H9 (cell line): ENCODE measurements around the gene PKIB. TPM values are rescaled to one million over a fixed set of nuclear protein-coding genes. Genes with fewer than 3 reads are reported as not detected.

Experiments
- DNase-seq: peaks from one replicate; pipeline ENCODE4 v3.0.0-alpha.2; 2017
- H2AFZ ChIP-seq: one replicate; pipeline ENCODE4 v1.6.1; 2013; ENCODE audit warnings: mild to moderate bottlenecking, low read length, control low read depth, moderate library complexity
- H2AK5ac ChIP-seq: 2 replicates; pipeline ENCODE4 v1.6.1; 2013; ENCODE audit warnings: low read length, control low read depth, mixed read lengths; ENCODE audit not compliant: insufficient read length
- H2BK120ac ChIP-seq: one replicate; pipeline ENCODE4 v1.6.1; 2013; ENCODE audit warnings: low read depth, mild to moderate bottlenecking, low read length, control low read depth, inconsistent platforms; ENCODE audit not compliant: poor library complexity, severe bottlenecking
- H2BK12ac ChIP-seq: 2 replicates; pipeline ENCODE4 v1.6.1; 2013; ENCODE audit warnings: low read length, control low read depth, mixed read lengths, low read depth; ENCODE audit not compliant: insufficient read length
- H2BK15ac ChIP-seq: 2 replicates; pipeline ENCODE4 v1.6.1; 2013; ENCODE audit warnings: low read depth, low read length, control low read depth
- H2BK20ac ChIP-seq: one replicate; pipeline ENCODE4 v1.6.1; 2013; ENCODE audit warnings: low read depth, mild to moderate bottlenecking, low read length, control low read depth, inconsistent platforms; ENCODE audit not compliant: poor library complexity, severe bottlenecking
- H2BK5ac ChIP-seq: 2 replicates; pipeline ENCODE4 v1.6.1; 2013; ENCODE audit warnings: low read length, control low read depth, mixed read lengths; ENCODE audit not compliant: insufficient read length
- H3K14ac ChIP-seq: 2 replicates; pipeline ENCODE4 v1.6.1; 2013; ENCODE audit warnings: low read length, control low read depth; ENCODE audit not compliant: insufficient read depth
- H3K18ac ChIP-seq: 2 replicates; pipeline ENCODE4 v1.6.1; 2013; ENCODE audit warnings: low read depth, mild to moderate bottlenecking, mixed read lengths, low read length, control low read depth; ENCODE audit not compliant: insufficient read length
- H3K23ac ChIP-seq: 2 replicates; pipeline ENCODE4 v1.6.1; 2013; ENCODE audit warnings: low read length, control low read depth, mixed read lengths, low read depth; ENCODE audit not compliant: insufficient read length
- H3K23me2 ChIP-seq: 2 replicates; pipeline ENCODE4 v1.6.1; 2013; ENCODE audit warnings: low read depth, mild to moderate bottlenecking, mixed read lengths, low read length, control low read depth; ENCODE audit not compliant: insufficient read length, poor library complexity, severe bottlenecking
- H3K27ac ChIP-seq: 2 replicates; pipeline ENCODE4 v1.5.1; 2013; ENCODE audit warnings: low read length, control low read depth, mixed read lengths, low read depth; ENCODE audit not compliant: insufficient read length
- H3K27me3 ChIP-seq: 2 replicates; pipeline ENCODE4 v1.6.1; 2013; ENCODE audit warnings: low read length, control low read depth, inconsistent platforms; ENCODE audit not compliant: insufficient read depth
- H3K4ac ChIP-seq: 2 replicates; pipeline ENCODE4 v1.6.1; 2013; ENCODE audit warnings: low read depth, mild to moderate bottlenecking, control low read depth, inconsistent platforms, low read length, moderate library complexity
- H3K4me1 ChIP-seq: 2 replicates; pipeline ENCODE4 v1.6.1; 2013; ENCODE audit warnings: low read length, control low read depth, inconsistent platforms; ENCODE audit not compliant: insufficient read depth
- H3K4me2 ChIP-seq: 2 replicates; pipeline ENCODE4 v1.6.1; 2013; ENCODE audit warnings: low read length, control low read depth, mixed read lengths; ENCODE audit not compliant: insufficient read length, insufficient read depth
- H3K56ac ChIP-seq: 2 replicates; pipeline ENCODE4 v1.6.1; 2013; ENCODE audit warnings: low read depth, mild to moderate bottlenecking, mixed read lengths, low read length, control low read depth; ENCODE audit not compliant: insufficient read length
- H3K79me1 ChIP-seq: 2 replicates; pipeline ENCODE4 v1.6.1; 2013; ENCODE audit warnings: low read depth, mild to moderate bottlenecking, moderate library complexity, low read length, control low read depth, inconsistent platforms; ENCODE audit not compliant: insufficient read depth, poor library complexity, severe bottlenecking
- H3K79me2 ChIP-seq: 2 replicates; pipeline ENCODE4 v1.6.1; 2013; ENCODE audit warnings: low read length, control low read depth, inconsistent platforms; ENCODE audit not compliant: insufficient read depth
- H3K9ac ChIP-seq: 2 replicates; pipeline ENCODE4 v1.6.1; 2013; ENCODE audit warnings: low read length, control low read depth, mixed read lengths; ENCODE audit not compliant: insufficient read length; ENCODE audit errors: extremely low read depth
- H3K9me3 ChIP-seq: one replicate; pipeline ENCODE4 v1.6.1; 2013; ENCODE audit warnings: low read depth, low read length, inconsistent platforms; ENCODE audit not compliant: control insufficient read depth
- H3T11ph ChIP-seq: one replicate; pipeline ENCODE4 v1.6.1; 2013; ENCODE audit warnings: mild to moderate bottlenecking, low read length, control low read depth, inconsistent platforms
- H4K20me1 ChIP-seq: one replicate; pipeline ENCODE4 v1.6.1; 2013; ENCODE audit not compliant: control insufficient read depth, insufficient read length, insufficient read depth
- H4K5ac ChIP-seq: 2 replicates; pipeline ENCODE4 v1.6.1; 2013; ENCODE audit warnings: low read depth, mild to moderate bottlenecking, mixed read lengths, low read length, control low read depth; ENCODE audit not compliant: insufficient read length
- H4K8ac ChIP-seq: replicated peaks from 2 replicates; pipeline ENCODE4 v1.6.1; 2013; ENCODE audit warnings: low read length, control low read depth, mixed read lengths, low read depth; ENCODE audit not compliant: insufficient read length
- H4K91ac ChIP-seq: 2 replicates; pipeline ENCODE4 v1.6.1; 2013; ENCODE audit warnings: low read depth, mild to moderate bottlenecking, moderate library complexity, mixed read lengths, low read length, control low read depth; ENCODE audit not compliant: insufficient read length
- H3K27ac Mint-ChIP-seq, 3 experiments: 2 replicates in 2 of 3; 3 replicates in 1 of 3; pipeline ENCODE4 v1.8.0; 2020 to 2021; ENCODE audit warnings: mixed read lengths in 3 of 3, mild to moderate bottlenecking in 1 of 3, moderate library complexity in 1 of 3
- H3K27me3 Mint-ChIP-seq: 2 replicates; pipeline ENCODE4 v1.8.0; 2021; ENCODE audit warnings: low read depth, mild to moderate bottlenecking, moderate library complexity, mixed read lengths
- H3K36me3 Mint-ChIP-seq, 3 experiments: 2 replicates in 2 of 3; 3 replicates in 1 of 3; pipeline ENCODE4 v1.8.0; 2020 to 2021; ENCODE audit warnings: low read depth in 3 of 3, mixed read lengths in 3 of 3; ENCODE audit not compliant: insufficient read depth in 1 of 3
- H3K4me1 Mint-ChIP-seq, 2 experiments: 2 replicates each; pipeline ENCODE4 v1.8.0; 2020; ENCODE audit warnings: mixed read lengths in 2 of 2
- H3K4me3 Mint-ChIP-seq, 2 experiments: 2 replicates in 1 of 2; 3 replicates in 1 of 2; pipeline ENCODE4 v1.8.0; 2020 to 2021; ENCODE audit warnings: mild to moderate bottlenecking in 2 of 2, mixed read lengths in 2 of 2, moderate library complexity in 1 of 2
- H3K9me3 Mint-ChIP-seq, 2 experiments: 2 replicates in 1 of 2; 3 replicates in 1 of 2; pipeline ENCODE4 v1.8.0; 2020; ENCODE audit warnings: mild to moderate bottlenecking in 2 of 2, mixed read lengths in 2 of 2, moderate library complexity in 1 of 2
- CTCF ChIP-seq: fragments of 200-600 bp; sonication (generic); conservative IDR thresholded peaks from 3 replicates; pipeline ENCODE4 v1.8.0; 2021; ENCODE audit warnings: antibody characterized with exemption, mild to moderate bottlenecking
- total RNA-seq: library from RNA; stranded (reverse); gene quantifications from 2 replicates; pipeline ENCODE4 v1.2.1, GENCODE V29; 2021

The PKIB gene
- total RNA-seq, 1 experiment from 2014 or later, result 46.5 TPM

DNA sequence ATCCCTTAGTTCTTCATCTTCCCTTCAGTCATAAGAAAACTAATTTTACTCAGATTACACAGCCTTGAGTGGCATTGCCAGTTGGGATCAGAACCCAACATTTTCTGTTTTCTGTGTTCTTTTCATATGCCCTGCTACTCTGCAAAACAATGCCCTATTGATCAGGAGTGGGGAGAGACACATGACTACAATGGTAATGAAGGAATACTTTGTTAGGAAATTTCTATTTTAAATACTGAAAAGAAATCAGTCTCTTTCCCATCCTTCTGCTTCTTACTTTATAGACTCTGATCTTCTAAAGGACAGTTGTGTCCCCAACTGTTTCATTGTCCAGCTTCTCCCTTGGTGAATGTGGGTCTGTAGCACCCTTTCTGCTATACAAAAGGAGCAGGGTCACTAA is 5.5 kb upstream of the PKIB start:
- Mint-ChIP-seq H3K27ac (no peak overlapping the region), H3K9me3 (no peaks in the 10 kb centered on the region), H3K4me1 (peaks cover 10 to 11% of the 10 kb centered on the region in 2 experiments), H3K4me3 (no peak overlapping the region), H3K27me3 (peaks cover 20% of the 10 kb centered on the region), H3K36me3 (peaks cover 0 to 15% (median 0%) of the 10 kb centered on the region in 3 experiments; a peak in 2 of 7 replicates)
- no peak overlapping the region for H2BK20ac ChIP-seq
- no peak overlapping the region for H2BK120ac ChIP-seq
- H3K4ac ChIP-seq, result no peak overlapping the region
- no peak overlapping the region for H2BK15ac ChIP-seq
- DNase-seq, result no peak
- H3K79me2 ChIP-seq, result no peaks in the 10 kb centered on the region
- no peaks in the 10 kb centered on the region for H3K23me2 ChIP-seq
- H4K5ac ChIP-seq, result no peak overlapping the region
- no peak overlapping the region for H4K91ac ChIP-seq
- no peak overlapping the region for H3K4me2 ChIP-seq
- H2BK12ac ChIP-seq, result no peak overlapping the region
- no peak overlapping the region for H2AK5ac ChIP-seq
- no peak overlapping the region for H2BK5ac ChIP-seq
- no peaks in the 10 kb centered on the region; the same call in 1 of the 2 replicates for H3K27me3 ChIP-seq
- H3K56ac ChIP-seq, result no peak overlapping the region
- H3K9me3 ChIP-seq, result no peaks in the 10 kb centered on the region
- H3K4me1 ChIP-seq, result no peaks in the 10 kb centered on the region; the same call in 1 of the 2 replicates
- no peak overlapping the region for H3K9ac ChIP-seq
- no peak overlapping the region for H3K23ac ChIP-seq
- H3K14ac ChIP-seq, result no peak overlapping the region
- H3K79me1 ChIP-seq, result no peaks in the 10 kb centered on the region
- no peak overlapping the region for H3K27ac ChIP-seq
- H3T11ph ChIP-seq, result no peak overlapping the region
- no peaks in the 10 kb centered on the region for H4K20me1 ChIP-seq
- no peak overlapping the region for H2AFZ ChIP-seq
- H3K18ac ChIP-seq, result no peak overlapping the region
- no peak overlapping the region for H4K8ac ChIP-seq
- no peak for TF ChIP-seq CTCF
